Heart right ventricle (tissue), 16 donors: ENCODE results near the gene SCMH1. TPM values are rescaled to one million over a fixed set of nuclear protein-coding genes. Genes with fewer than 3 reads are reported as not detected.

Source experiments
- ATAC-seq, 8 donors: fragments of 200-7000 bp; cut with Tn5 transposase; one replicate each; pipeline ENCODE4 v1.9.1; 2020; ENCODE audit warnings: mild to moderate bottlenecking in 8 of 8, moderate library complexity in 8 of 8, moderate number of reproducible peaks in 1 of 8
- DNase-seq, 2 donors: peaks; one replicate each; pipeline ENCODE4 v3.0.0-alpha.2; 2020
- H3K27ac ChIP-seq, 10 donors: fragments of 200-600 bp; sonication (generic) in 2 of 10; one replicate each; pipeline versions ENCODE4 v1.5.0 to v1.8.0; 2020 to 2022; ENCODE audit warnings: mild to moderate bottlenecking in 3 of 10
- H3K27me3 ChIP-seq, 7 donors: fragments of 200-600 bp; one replicate each; pipeline ENCODE4 v1.8.0; 2021 to 2022; ENCODE audit warnings: mild to moderate bottlenecking in 2 of 7
- H3K36me3 ChIP-seq, 9 donors: fragments of 200-600 bp; sonication (generic) in 1 of 9; one replicate each; pipeline versions ENCODE4 v1.5.0 to v1.8.0; 2020 to 2022; ENCODE audit warnings: mild to moderate bottlenecking in 2 of 9
- H3K4me1 ChIP-seq, 9 donors: fragments of 200-600 bp; sonication (generic) in 1 of 9; one replicate each; pipeline versions ENCODE4 v1.5.0 to v1.8.0; 2020 to 2022; ENCODE audit warnings: mild to moderate bottlenecking in 4 of 9
- H3K4me3 ChIP-seq, 10 donors: fragments of 200-600 bp; sonication (generic) in 2 of 10; one replicate each; pipeline versions ENCODE4 v1.5.0 to v1.8.0; 2020 to 2022; ENCODE audit warnings: mild to moderate bottlenecking in 7 of 10, moderate library complexity in 2 of 10
- H3K9me3 ChIP-seq, 11 donors: fragments of 200-600 bp in 10 of 11; sonication (generic) in 2 of 11; one replicate each; pipeline versions ENCODE4 v1.5.0 to v1.8.0; 2013 to 2022; ENCODE audit warnings: mild to moderate bottlenecking in 2 of 11, control low read depth in 1 of 11, moderate library complexity in 1 of 11
- WGBS, 2 donors: extraction: QIAGEN DNeasy Blood & Tissue Kit; methylation state at CpG; one replicate each; pipeline ENCODE4 v1.1.7; 2013; ENCODE audit warnings: inconsistent platforms in 1 of 2; 5-methylcytosine and 5-hydroxymethylcytosine counted together
- intact Hi-C, 10 donors: fragments of 100-400 bp; cut with DNase I; formaldehyde crosslinking; loops; one replicate each; pipeline versions ENCODE4 v1.11.1 to v1.14.2; 2022
- polyA plus RNA-seq, 2 donors: library from polyadenylated mRNA; stranded (reverse); fragments of 200-250 nt; gene quantifications; one replicate each; pipeline ENCODE4 v1.2.3, GENCODE V29; 2013
- total RNA-seq, 10 donors: library from RNA; stranded (reverse); fragmentation: NEBNext Ultra II Directional in 3 of 10; extraction: Animal tissue kit (Norgen Biotek cat#: 25700) in 3 of 10; gene quantifications; one replicate each; pipeline versions ENCODE4 v1.2.1 to v1.2.4, GENCODE V29; 2021 to 2023
- TF ChIP-seq, protein P1 (sequence below), 9 donors: fragments of 200-600 bp; sonication (generic) in 2 of 9; IDR thresholded peaks; one replicate each; pipeline versions ENCODE4 v1.5.0 to v1.8.0; 2021 to 2022; ENCODE audit warnings: antibody characterized with exemption in 9 of 9, mild to moderate bottlenecking in 5 of 9, moderate library complexity in 1 of 9
- donor health status: Arrhythmogenic right ventricular cardiomyopathy.
- donor health status: ischemic (EF 13 %, LVEDD 7.1; RV severe dilation, severe dysfunction).
- donor health status: healthy with polysubstance abuse.
- donor health status: DM: no; HTN: yes; CAD: no.
- donor health status: DM: no; HTN: no; CAD: no.
- donor health status: ischemic (EF 25% LVEDD 6.9; RV normal size, moderate dysfunction).
- donor health status: ischemic (EF 25% LVEDD 5.7; RV mildly dilated, moderate dysfunction).
- donor health status: healthy.
- donor health status: DM: yes; HTN: yes; CAD: no.
- donor health status: Ischemic cardiomyopathy.
- donor health status: ischemic (EF 35%, LVEDD 5.7; RV mildly dilated, moderate dysfunction).
- donor health status: nonischemic (EF 11% LVEDD 7.7; RV severe dilation, severe dysfunction).
- donor health status: DM: yes; HTN: yes; CAD: no.
- donor health status: PGD.
- donor health status: ischemic (EF 29% LVEDD 5.4; RV normal size, mild dysfunction).
- donor health status: nonischemic (EF 23%, LVEDD 6.1; RV moderate dilation, normal function).

Gene SCMH1
- total and polyA plus RNA-seq, 12 donors = 29.6 to 53.5 (median 43.8) TPM

DNA sequence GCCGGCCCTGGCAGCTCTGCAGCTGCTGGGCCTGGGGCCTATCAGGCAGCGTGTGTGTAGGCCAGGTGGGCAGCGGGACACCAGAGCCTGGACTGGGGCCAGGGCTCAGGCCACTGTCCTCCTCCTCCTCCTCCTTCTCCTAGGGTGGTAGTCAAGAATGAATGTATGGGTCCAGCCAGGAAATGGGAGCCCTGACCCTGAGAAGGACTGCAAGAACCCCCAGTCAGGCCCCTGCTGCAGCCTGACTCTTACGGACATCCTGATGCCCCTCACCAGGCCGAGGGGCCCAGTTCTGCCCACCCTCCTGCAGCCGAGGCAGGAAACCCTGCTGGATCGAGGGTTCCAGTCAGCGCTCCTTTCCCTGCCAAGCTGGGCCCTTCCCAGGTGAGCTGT is 224.1 kb downstream of the SCMH1 start:
- no peak overlapping the region for H3K27ac ChIP-seq
- TF ChIP-seq, protein P1, sequence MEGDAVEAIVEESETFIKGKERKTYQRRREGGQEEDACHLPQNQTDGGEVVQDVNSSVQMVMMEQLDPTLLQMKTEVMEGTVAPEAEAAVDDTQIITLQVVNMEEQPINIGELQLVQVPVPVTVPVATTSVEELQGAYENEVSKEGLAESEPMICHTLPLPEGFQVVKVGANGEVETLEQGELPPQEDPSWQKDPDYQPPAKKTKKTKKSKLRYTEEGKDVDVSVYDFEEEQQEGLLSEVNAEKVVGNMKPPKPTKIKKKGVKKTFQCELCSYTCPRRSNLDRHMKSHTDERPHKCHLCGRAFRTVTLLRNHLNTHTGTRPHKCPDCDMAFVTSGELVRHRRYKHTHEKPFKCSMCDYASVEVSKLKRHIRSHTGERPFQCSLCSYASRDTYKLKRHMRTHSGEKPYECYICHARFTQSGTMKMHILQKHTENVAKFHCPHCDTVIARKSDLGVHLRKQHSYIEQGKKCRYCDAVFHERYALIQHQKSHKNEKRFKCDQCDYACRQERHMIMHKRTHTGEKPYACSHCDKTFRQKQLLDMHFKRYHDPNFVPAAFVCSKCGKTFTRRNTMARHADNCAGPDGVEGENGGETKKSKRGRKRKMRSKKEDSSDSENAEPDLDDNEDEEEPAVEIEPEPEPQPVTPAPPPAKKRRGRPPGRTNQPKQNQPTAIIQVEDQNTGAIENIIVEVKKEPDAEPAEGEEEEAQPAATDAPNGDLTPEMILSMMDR (IDR thresholded peaks at IDR 0.05) = no peak
- no peaks in the 10 kb centered on the region for H3K27me3 ChIP-seq
- peaks cover 11 to 49% (median 34%) of the 10 kb centered on the region in 9 donors for H3K4me1 ChIP-seq
- ATAC-seq = no peak
- H3K9me3 ChIP-seq = no peaks in the 10 kb centered on the region
- H3K4me3 ChIP-seq = no peak overlapping the region
- intact Hi-C loops = no loop called here
- DNase-seq = no peak
- peaks cover 0 to 25% (median 0%) of the 10 kb centered on the region in 9 donors for H3K36me3 ChIP-seq
- 93 to 95% methylated on average over 8 of the region's 8 CpGs for WGBS, 2 donors

DNA sequence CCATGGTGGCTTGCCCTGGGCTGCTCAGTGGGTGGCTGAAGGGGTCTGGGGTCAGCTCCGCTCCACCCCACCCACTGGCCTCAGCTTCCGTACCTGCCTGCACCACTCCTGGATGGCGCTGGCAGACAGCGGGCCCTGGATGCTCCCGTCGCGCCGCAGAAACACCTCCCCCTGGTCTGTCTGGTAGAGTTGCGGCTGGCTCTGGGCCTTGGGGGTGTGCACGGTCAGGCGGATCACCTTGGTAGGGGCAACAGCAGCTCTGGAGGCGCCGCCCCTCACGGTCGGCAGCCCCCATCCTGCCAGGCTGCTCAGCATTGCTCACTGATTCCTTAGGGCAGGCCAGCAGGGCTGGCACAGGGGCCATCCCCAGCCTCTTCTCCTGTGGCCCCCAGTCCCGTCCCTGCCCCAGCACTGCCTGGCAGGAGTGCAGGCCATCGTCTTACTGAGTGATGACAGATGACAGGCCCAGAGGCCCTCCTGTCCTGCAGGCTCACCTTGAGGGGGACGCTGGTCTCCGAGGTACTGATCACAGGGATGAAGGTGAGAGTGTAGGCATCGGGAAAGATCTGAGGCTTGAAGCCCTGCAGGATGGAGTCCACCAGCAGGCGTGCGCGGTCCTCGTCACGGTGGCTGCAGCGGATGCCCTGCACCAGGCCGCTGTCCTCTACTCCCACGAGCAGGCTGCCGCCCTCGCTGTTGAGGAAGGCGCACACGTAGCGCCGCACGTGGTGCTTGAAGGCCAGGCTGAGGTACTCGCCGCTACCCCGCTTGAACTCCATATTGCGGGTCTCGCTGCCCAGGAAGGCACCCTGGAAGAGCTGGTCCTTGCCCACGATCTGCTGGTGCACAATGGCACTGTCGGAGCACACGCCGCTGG is 224.7 kb downstream of the SCMH1 start:
- Histone ChIP-seq H3K27me3 (no peaks in the 10 kb centered on the region), H3K4me1 (peaks cover 11 to 50% (median 33%) of the 10 kb centered on the region in 9 donors), H3K4me3 (no peak overlapping the region), H3K27ac (no peak overlapping the region), H3K36me3 (peaks cover 0 to 31% (median 0%) of the 10 kb centered on the region in 9 donors), H3K9me3 (no peaks in the 10 kb centered on the region)
- ATAC-seq = no peak
- DNase-seq = no peak
- intact Hi-C loops = no loop called here
- WGBS, 2 donors = 97% methylated on average over 44 of the region's 44 CpGs
- TF ChIP-seq, protein P1 (IDR thresholded peaks at IDR 0.05) = no peak

DNA sequence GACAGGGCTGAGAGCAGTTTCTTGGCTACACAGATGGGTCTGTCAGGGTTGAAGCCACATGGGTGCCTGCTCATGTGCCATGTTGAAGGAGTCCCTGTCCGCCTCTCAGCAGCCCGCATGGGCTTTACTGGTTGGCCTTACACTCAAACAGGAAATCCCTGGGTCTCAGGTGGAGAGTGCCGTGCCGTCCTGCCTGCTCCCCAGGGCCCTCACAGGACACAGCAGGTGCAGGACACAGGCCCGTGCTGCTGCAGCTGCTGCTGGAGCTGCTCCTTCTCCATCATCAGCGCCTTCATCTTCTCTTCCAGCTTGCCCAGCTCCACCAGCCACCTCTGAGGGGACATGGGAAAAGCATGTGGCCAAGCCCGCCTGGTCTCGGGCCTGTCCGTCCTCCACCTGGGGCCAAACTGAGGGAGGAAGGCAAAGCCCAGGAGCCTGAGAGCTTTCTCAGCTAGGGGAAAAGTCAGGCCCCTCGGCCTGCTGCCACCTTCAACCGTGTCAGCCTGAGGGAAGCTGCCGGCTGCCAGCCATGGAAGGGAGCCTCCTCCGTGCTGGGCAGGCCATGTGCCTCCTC is 226.1 kb downstream of the SCMH1 start:
- Histone ChIP-seq H3K4me1 (peaks cover 6 to 36% (median 22%) of the 10 kb centered on the region in 9 donors), H3K36me3 (peaks cover 0 to 45% (median 5%) of the 10 kb centered on the region in 9 donors), H3K9me3 (no peaks in the 10 kb centered on the region), H3K27ac (peak overlapping the region in 2 of 10 donors; percentile 86 to 87), H3K4me3 (no peak overlapping the region), H3K27me3 (no peaks in the 10 kb centered on the region)
- DNase-seq (no peak), ATAC-seq (no peak)
- WGBS, 2 donors = 79 to 83% methylated on average over 13 of the region's 13 CpGs
- intact Hi-C loops = no loop called here
- TF ChIP-seq, protein P1 (IDR thresholded peaks at IDR 0.05) = no peak

DNA sequence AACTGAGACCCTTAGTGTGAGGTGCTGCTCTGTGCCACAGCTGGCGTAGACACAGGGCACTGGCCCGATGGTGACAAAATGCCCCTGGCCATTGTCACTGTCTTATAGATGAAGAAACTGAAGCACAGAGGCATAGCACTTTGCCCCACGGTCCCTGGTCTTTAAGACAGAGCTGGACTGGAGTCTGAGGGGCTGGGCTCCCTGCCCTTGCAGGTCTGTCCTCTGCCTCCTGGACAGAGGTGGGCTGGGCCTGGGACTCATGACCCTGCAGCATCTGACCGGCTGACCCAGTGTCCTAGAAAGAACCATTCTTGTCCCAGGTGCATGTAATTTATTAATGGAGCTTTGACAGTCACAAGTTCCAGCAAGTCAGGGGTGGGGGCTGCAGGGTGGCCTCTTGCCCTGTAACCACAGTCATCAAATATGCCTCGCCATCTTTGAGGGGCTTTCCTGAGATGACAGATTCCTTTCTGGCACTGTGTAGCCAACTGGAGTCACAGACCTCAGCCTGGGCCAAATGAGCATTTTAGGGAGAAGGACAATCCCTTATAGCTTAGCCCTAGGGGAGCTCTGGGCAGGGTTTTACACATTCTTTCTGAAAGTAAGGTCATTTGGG is 226.7 kb downstream of the SCMH1 start:
- DNase-seq (no peak), ATAC-seq (no peak)
- Histone ChIP-seq H3K4me1 (peaks cover 6 to 36% (median 22%) of the 10 kb centered on the region in 9 donors), H3K27me3 (no peaks in the 10 kb centered on the region), H3K4me3 (no peak overlapping the region), H3K9me3 (no peaks in the 10 kb centered on the region), H3K27ac (peak overlapping the region in 4 of 10 donors; percentile 9 to 87 (median 52)), H3K36me3 (peaks cover 0 to 51% (median 5%) of the 10 kb centered on the region in 9 donors)
- WGBS, 2 donors = 72 to 74% methylated on average over 5 of the region's 5 CpGs
- TF ChIP-seq, protein P1 (IDR thresholded peaks at IDR 0.05) = no peak
- intact Hi-C loops = no loop called here
